Endothelial cell of umbilical vein (primary cell): ENCODE results near the gene ETV6. TPM values are rescaled to one million over a fixed set of nuclear protein-coding genes. Genes with fewer than 3 reads are reported as not detected.

ENCODE experiments used
- BruUV-seq: library from RNA; stranded (reverse); fragments of 400-500 nt; replicated peaks from 2 replicates; lab custom pipeline; 2021; lab: Mats Ljungman, UMichigan
- CTCF ChIA-PET: fragments of 300-600, 350-600 bp; sonication (Branson Sonifier 250); formaldehyde crosslinking; loops from one replicate; lab custom pipeline; 2021; ENCODE audit warnings: antibody characterized with exemption, inconsistent platforms; lab: Charles Lee
- POLR2A ChIA-PET: fragments of 300-600, 350-600 bp; sonication (Branson Sonifier 250); formaldehyde crosslinking; loops from one replicate; lab custom pipeline; 2021; ENCODE audit warnings: antibody characterized with exemption, inconsistent platforms; lab: Charles Lee
- DNase-seq: peaks from one replicate; pipeline ENCODE4 v3.0.0-alpha.2; 2011; ENCODE audit warnings: low read depth, low spot score
- FAIRE-seq: peaks from 2 replicates; lab custom pipeline; 2011; peaks lifted over from hg19 to GRCh38; lab: Jason Lieb, UNC
- H2AFZ ChIP-seq: 2 replicates; pipeline ENCODE4 v1.6.0; 2012; ENCODE audit warnings: low read depth, low read length, control low read depth, inconsistent platforms
- H3K27ac ChIP-seq: 2 replicates; pipeline ENCODE4 v1.5.1; 2011; ENCODE audit warnings: low read depth, mild to moderate bottlenecking, control low read depth, low read length, moderate library complexity; ENCODE audit not compliant: insufficient read depth
- H3K27me3 ChIP-seq, 2 experiments: 2 replicates each; pipeline versions ENCODE4 v1.6.0 to v1.6.1; 2011; ENCODE audit warnings: low read length in 2 of 2, mixed read lengths in 1 of 2; ENCODE audit not compliant: control insufficient read depth in 2 of 2, insufficient read depth in 2 of 2
- H3K36me3 ChIP-seq, 2 experiments: 2 replicates in 1 of 2; 3 replicates in 1 of 2; pipeline ENCODE4 v1.5.1; 2011; ENCODE audit warnings: low read length in 2 of 2, mild to moderate bottlenecking in 1 of 2, moderate library complexity in 1 of 2; ENCODE audit not compliant: control insufficient read depth in 2 of 2, insufficient read depth in 2 of 2; ENCODE audit errors: extremely low read depth in 1 of 2
- H3K4me1 ChIP-seq: 3 replicates; pipeline ENCODE4 v1.5.1; 2011; ENCODE audit warnings: mild to moderate bottlenecking, low read length; ENCODE audit not compliant: control insufficient read depth, insufficient read depth; ENCODE audit errors: extremely low read depth
- H3K4me2 ChIP-seq: 2 replicates; pipeline ENCODE4 v1.6.1; 2011; ENCODE audit warnings: low read length, control low read depth, mixed read lengths; ENCODE audit not compliant: insufficient read depth
- H3K4me3 ChIP-seq, 3 experiments: fragments of 200-600 bp in 1 of 3; sonication (generic), shearing (Covaris generic) in 1 of 3; replicated peaks in 1 of 3; 2 replicates each; pipeline ENCODE4 v1.5.1; 2011 to 2016; ENCODE audit warnings: control low read depth in 3 of 3, low read length in 3 of 3, mild to moderate bottlenecking in 2 of 3, inconsistent platforms in 1 of 3, low read depth in 1 of 3, moderate library complexity in 1 of 3; ENCODE audit not compliant: insufficient read depth in 1 of 3
- H3K79me2 ChIP-seq: 2 replicates; pipeline ENCODE4 v1.6.0; 2012; ENCODE audit warnings: low read length, inconsistent platforms; ENCODE audit not compliant: control insufficient read depth, insufficient read depth
- H3K9ac ChIP-seq: replicated peaks from 2 replicates; pipeline ENCODE3; 2011; ENCODE audit warnings: low read length, control low read depth; ENCODE audit not compliant: insufficient read depth; ENCODE audit errors: extremely low read depth
- H3K9me1 ChIP-seq: replicated peaks from 3 replicates; pipeline ENCODE4 v1.6.0; 2011; ENCODE audit warnings: mild to moderate bottlenecking, low read length; ENCODE audit not compliant: control insufficient read depth, insufficient read depth; ENCODE audit errors: extremely low read depth
- H3K9me3 ChIP-seq: replicated peaks from 2 replicates; pipeline ENCODE4 v1.5.1; 2012; ENCODE audit warnings: low read length, inconsistent platforms; ENCODE audit not compliant: control insufficient read depth, insufficient read depth
- H4K20me1 ChIP-seq: replicated peaks from 2 replicates; pipeline ENCODE3; 2011; ENCODE audit warnings: mild to moderate bottlenecking, low read length; ENCODE audit not compliant: control insufficient read depth, insufficient read depth; ENCODE audit errors: extremely low read depth
- CTCF ChIP-seq, 2 donors: IDR thresholded peaks; 1 replicate in 1 of 2; 2 replicates in 1 of 2; pipeline ENCODE4 v1.5.1; 2011; ENCODE audit warnings: low read length in 2 of 2, mild to moderate bottlenecking in 2 of 2, moderate library complexity in 2 of 2, control low read depth in 1 of 2, inconsistent platforms in 1 of 2, low read depth in 1 of 2; ENCODE audit not compliant: insufficient read depth in 1 of 2; ENCODE audit errors: extremely low read depth in 1 of 2
- EZH2 ChIP-seq: IDR thresholded peaks from 2 replicates; pipeline ENCODE4 v1.6.1; 2012; ENCODE audit warnings: borderline replicate concordance, low read depth, mild to moderate bottlenecking, moderate library complexity, low read length, inconsistent platforms; ENCODE audit not compliant: severe bottlenecking
- FOS ChIP-seq: IDR thresholded peaks from 2 replicates; pipeline ENCODE4 v1.6.1; 2011; ENCODE audit warnings: mild to moderate bottlenecking, low read length, moderate library complexity, borderline replicate concordance; ENCODE audit not compliant: insufficient read depth
- GATA2 ChIP-seq: IDR thresholded peaks from 2 replicates; pipeline ENCODE4 v1.7.0; 2011; ENCODE audit warnings: low read depth, mild to moderate bottlenecking, moderate library complexity, mixed read lengths, low read length; ENCODE audit not compliant: insufficient read length, insufficient read depth
- JUN ChIP-seq: IDR thresholded peaks from 2 replicates; pipeline ENCODE4 v1.6.1; 2011; ENCODE audit warnings: borderline replicate concordance, low read depth; ENCODE audit not compliant: insufficient read length, insufficient read depth
- MAX ChIP-seq: IDR thresholded peaks from 2 replicates; pipeline ENCODE4 v1.6.1; 2011; ENCODE audit not compliant: insufficient read depth, insufficient read length
- MYC ChIP-seq: IDR thresholded peaks from one replicate; pipeline ENCODE4 v1.6.1; 2011; ENCODE audit warnings: mild to moderate bottlenecking, low read depth, low read length
- POLR2A ChIP-seq: IDR thresholded peaks from 2 replicates; pipeline ENCODE4 v1.6.1; 2012; ENCODE audit warnings: low read depth, mild to moderate bottlenecking, control low read depth, low read length
- POLR2AphosphoS5 ChIP-seq: IDR thresholded peaks from 2 replicates; pipeline ENCODE4 v1.6.1; 2012; ENCODE audit warnings: low read depth, mild to moderate bottlenecking, control low read depth, low read length, moderate library complexity; ENCODE audit not compliant: insufficient read depth
- dilution Hi-C: fragments of 300-500 bp; cut with MboI; formaldehyde crosslinking; loops from one replicate; pipeline ENCODE4 v1.15.0; 2019; ENCODE audit warnings: low sequenced_read_pairs; ENCODE audit not compliant: extremely low pct_ligation_motif_present
- intact Hi-C: fragments of 100-400 bp; cut with micrococcal nuclease; formaldehyde crosslinking; loops from one replicate; pipeline ENCODE4 v1.10.0; 2022
- polyA plus RNA-seq, 4 experiments: library from polyadenylated mRNA; depleted of rRNA in 3 of 4; stranded (reverse) in 3 of 4; unstranded in 1 of 4; fragments of >200 nt; gene quantifications; 2 replicates each; pipeline versions ENCODE4 v1.2.1 to v1.2.3, GENCODE V29; 2011 to 2012; ENCODE audit warnings: missing spikeins in 1 of 4
- total RNA-seq: library from RNA; stranded (reverse); gene quantifications from 2 replicates; pipeline ENCODE4 v1.2.3, GENCODE V29; 2021

ETV6 gene
- total and polyA plus RNA-seq, 2 donors (not counting 3 experiments of a cell fraction or from before 2014, with no cell fraction given), result 15.9 to 57.1 TPM

- Histone ChIP-seq H3K4me3 (no peak overlapping the region), H3K27me3 (no peaks in the 10 kb centered on the region), H3K9me1 (no peaks in the 10 kb centered on the region), H3K4me1 (peaks cover 7% of the 10 kb centered on the region), H2AFZ (no peak overlapping the region), H3K9me3 (no peaks in the 10 kb centered on the region), H3K4me2 (no peak overlapping the region), H3K27ac (no peak overlapping the region), H3K79me2 (peaks cover 6% of the 10 kb centered on the region), H3K36me3 (no peaks in the 10 kb centered on the region), H4K20me1 (no peaks in the 10 kb centered on the region), H3K9ac (no peak overlapping the region)
- ChIA-PET CTCF (interaction anchor here (0.5 to 2.4 kb wide), 5 partner anchors 13 to 388 kb away, joined by 3 to 12 read pairs (median 4); no protein-coding TSS in a partner anchor), POLR2A (no interaction called here)
- intact Hi-C loops, result loop anchor here (5.0 kb wide), 1 partner anchor 692 kb away; no protein-coding TSS in a partner anchor
- TF ChIP-seq POLR2AphosphoS5 (no peak), MYC (no peak), MAX (no peak), EZH2 (no peak), POLR2A (no peak), GATA2 (no peak), FOS (no peak), JUN (no peak), CTCF (IDR thresholded peaks at IDR 0.05; ENCODE audit: extremely low read depth in 1 of 2, insufficient read depth in 1 of 2, low read depth in 1 of 2, low read length in 2 of 2) (no peak)
- no peak for FAIRE-seq
- dilution Hi-C loops, result no loop called here
- no TSS peak for BruUV-seq
- DNase-seq, result no peak
Observed at GRCh38 chr12:11645391-11645790, 4.1 kb upstream of the ETV6 start.
